SKM-1 (cell line): ENCODE results near the gene ZNF609.

Source experiments
- DNase-seq: peaks from one replicate; lab custom pipeline; 2025; ENCODE audit not compliant: unreplicated experiment; lab: John Stamatoyannopoulos, UW

The ZNF609 gene

GRCh38 chr15:64502551-64502950 is 42.2 kb downstream of the ZNF609 start:
- no peak for DNase-seq

DNA sequence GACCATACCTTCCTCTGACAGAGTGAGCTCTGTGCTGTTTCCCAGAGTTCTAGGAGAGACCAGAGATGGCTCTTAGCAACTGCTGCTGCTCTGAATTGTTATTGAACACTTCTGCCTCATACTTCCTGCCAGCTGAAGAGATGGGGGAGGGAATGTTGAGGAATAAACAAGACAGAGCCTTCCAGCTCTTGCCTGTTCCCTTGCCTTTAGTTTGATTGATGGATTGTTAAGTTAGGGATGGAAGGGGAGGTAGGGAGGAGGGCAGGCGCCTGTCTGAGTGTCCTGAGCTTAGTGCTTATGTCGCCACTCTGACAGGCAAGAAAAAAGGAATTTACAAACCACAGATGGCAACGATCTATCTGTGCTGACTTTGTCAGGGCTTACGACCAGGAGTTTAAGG is 42.8 kb downstream of the ZNF609 start:
- DNase-seq, result no peak

- no peak for DNase-seq
These were observed 43.3 kb downstream of the ZNF609 start for GRCh38 chr15:64503640-64504039.

- DNase-seq, result no peak
These were observed 47.0 kb downstream of the ZNF609 start for GRCh38 chr15:64507293-64507802.

GRCh38 chr15:64507845-64508244 is 47.5 kb downstream of the ZNF609 start:
- no peak for DNase-seq

DNA sequence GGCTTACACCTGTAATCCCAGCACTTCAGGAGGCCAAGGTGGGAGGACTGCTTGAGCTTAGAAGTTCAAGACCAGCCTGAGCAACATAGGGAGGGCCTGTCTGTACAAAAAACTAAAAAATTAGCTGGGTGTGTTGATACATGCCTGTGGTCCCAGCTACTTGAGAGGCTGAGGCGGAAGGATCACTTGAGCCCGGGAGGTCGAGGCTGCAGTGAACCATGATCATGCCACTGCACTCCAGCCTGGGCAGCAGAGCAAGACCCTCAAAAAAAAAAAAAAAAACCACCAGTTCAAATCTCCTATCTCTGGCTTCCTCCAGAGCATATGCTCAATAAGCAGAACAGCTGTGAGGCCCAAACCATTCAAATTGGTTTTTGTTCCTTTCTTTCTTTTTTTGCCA is 53.4 kb downstream of the ZNF609 start:
- DNase-seq, result no peak

GRCh38 chr15:64515196-64515595 is 54.8 kb downstream of the ZNF609 start:
- no peak for DNase-seq

- DNase-seq, result no peak
These were observed 55.4 kb downstream of the ZNF609 start for GRCh38 chr15:64515825-64516224.

GRCh38 chr15:64519897-64520296 is 59.5 kb downstream of the ZNF609 start:
- DNase-seq, result no peak

DNA sequence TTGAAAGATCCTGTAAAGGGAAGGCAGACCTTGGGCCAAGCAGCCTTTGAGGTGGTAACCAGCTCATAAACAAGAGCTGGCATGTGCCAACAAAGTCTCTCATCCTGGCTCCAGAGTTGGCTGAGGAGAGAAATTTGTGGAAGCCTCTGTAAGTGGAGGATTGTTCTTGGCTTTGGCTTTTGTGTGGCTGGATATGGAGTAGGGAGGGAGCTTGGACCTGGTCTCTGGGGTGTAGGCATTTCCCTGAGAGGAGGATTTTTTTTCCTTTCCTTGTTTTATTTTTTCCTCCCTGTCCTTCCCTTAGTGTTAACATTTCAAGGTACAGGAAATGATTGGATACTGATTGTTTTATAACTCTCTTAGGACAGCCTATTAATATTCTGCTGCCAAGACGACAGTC is 60.8 kb downstream of the ZNF609 start:
- no peak for DNase-seq

- DNase-seq, result no peak
These were observed 61.4 kb downstream of the ZNF609 start for GRCh38 chr15:64521726-64522164.

- DNase-seq, result no peak
These were observed 61.9 kb downstream of the ZNF609 start for GRCh38 chr15:64522226-64522823.

- no peak for DNase-seq
These were observed 62.9 kb downstream of the ZNF609 start for GRCh38 chr15:64523240-64523639.

DNA sequence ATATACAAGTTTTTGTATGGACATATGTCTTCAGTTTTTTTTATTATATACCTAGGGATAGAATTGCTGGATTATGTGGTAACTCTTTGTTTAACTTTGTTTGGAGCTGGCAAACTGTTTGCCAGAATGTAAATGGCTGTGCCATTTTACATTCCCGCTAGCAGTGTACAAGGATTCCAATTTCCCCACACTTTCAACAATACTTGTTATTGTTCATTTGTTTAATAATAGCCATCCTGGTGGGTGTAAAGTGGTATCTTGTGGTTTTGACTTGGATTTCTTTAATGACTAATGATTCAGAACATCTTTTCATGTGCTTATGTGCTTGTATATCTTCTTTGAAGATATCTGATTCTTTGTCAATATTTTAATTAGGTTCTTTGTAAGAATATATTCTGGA is 64.4 kb downstream of the ZNF609 start:
- DNase-seq, result no peak

DNA sequence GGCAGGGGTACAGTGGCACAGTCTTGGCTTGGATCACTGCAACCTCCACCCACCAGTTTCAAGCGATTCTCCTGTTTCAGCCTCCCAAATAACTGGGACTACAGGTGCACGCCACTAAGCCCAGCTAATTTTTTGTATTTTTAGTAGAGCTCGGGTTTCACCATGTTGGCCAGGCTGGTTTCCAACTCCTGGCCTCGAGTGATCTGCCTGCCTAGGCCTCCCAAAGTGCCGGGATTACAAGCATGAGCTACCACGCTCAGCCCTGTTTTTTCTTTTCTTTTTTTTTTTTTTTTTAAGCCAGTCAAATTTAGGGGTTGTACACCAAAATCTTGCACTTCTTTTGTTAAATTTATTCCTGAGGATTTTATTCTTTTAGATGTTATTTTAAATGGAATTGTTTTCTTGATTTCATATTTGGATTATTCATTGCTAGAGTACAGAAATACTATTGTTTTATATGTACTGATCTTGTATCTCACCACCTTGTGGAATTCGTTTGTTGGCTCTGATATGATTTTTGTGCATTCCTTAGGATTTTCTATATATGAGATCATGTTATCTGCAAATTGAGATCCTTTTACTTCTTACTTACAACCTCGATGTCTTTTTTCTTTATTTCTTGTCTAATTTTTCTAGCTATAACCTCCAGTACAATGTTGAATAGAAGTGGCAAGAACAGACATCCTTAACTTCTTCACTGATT is 65.6 kb downstream of the ZNF609 start:
- DNase-seq, result no peak

DNA sequence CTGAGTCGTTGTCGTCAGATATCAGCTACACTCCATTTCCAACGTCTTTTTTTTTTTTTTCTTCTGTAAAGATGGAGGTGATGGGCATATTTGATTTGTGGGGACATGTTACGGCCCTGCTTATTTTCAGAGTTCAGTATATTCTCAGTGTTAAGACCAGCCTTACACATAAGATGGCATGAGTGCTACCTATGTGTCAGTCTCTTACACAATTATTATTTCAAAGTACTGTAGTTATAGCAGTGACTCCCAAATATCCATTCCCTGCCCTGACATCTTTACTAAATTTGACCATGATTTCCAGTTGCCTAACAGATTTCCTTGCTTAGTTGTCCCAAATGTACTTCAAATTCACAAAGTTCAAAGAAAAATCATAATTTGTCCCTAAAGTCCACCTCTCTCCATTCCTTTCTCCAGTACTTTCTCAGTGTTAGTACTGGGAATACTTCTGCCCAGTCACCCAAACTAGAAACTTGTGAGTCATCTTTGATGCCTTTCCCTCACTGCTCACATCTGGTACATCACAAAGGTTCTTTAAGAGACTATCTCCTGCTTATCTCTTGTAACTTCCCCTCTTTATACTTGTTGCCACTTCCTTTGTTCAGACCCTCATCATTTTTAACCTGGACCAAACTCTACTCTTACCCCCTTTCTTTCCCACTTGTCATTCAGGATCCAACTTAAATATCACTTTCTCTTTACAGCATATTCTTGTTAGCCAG is 67.0 kb downstream of the ZNF609 start:
- DNase-seq, result no peak

- no peak for DNase-seq
These were observed 68.5 kb downstream of the ZNF609 start for GRCh38 chr15:64528871-64529270.

- no peak for DNase-seq
These were observed 70.1 kb downstream of the ZNF609 start for GRCh38 chr15:64530472-64530871.

GRCh38 chr15:64530918-64531317 is 70.5 kb downstream of the ZNF609 start:
- DNase-seq, result no peak

DNA sequence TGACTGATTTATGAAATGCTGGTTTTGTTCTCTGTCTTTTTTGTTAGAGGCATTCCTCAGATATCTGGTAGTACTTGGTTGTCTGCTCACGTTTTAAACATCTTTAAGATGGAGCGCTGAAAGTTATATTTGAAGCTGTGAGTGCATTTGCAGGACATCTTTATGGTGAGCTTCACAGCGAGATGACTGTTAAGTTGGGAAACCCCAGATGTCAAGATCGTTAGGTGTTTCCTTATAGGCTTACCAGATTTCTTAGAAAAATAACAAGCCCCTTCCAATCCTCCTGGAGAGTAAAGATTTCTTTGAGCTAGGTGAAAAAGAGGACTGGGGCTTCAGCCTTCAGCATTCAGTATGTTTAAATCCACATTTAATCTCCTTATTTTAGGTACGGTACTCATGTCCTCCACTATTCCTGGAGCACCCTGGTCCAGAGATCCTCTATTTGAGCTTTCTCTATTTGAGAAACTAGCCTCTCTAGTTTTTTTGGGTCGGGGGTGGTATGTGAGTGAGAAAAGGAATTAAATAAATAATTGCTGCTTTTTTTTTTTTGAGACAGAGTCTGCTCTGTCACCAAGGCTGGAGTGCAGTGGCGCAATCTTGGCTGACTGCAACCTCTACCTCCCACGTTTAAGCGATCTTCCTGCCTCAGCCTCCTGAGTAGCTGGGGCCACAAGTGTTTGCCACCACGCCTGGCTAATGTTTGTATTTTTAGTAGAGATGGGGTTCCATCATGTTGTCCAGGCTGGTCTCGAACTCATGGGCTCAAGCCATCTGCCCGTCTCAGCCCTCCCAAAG is 72.3 kb downstream of the ZNF609 start:
- DNase-seq, result no peak
